Measurements from ENCODE around the gene UNCX. TPM values are rescaled to one million over a fixed set of nuclear protein-coding genes. Genes with fewer than 3 reads are reported as not detected.

UNCX gene
- total and polyA plus RNA-seq, 9 of the 15 experiments (the other 6 are each of a cell fraction or from before 2014, with no cell fraction given), result not detected

GRCh38 chr7:1243964-1244416 is 11.3 kb downstream of the UNCX start (continued):
- TF ChIP-seq RREB1 (CRISPR knock-in tag; IDR thresholded peaks at IDR 0.05), result no peak
- TF ChIP-seq NCOA4 (IDR thresholded peaks at IDR 0.05; ENCODE audit: partially characterized antibody), result no peak
- TF ChIP-seq ID3 (CRISPR knock-in tag; IDR thresholded peaks at IDR 0.05), result no peak
- TF ChIP-seq ID3 (tag; IDR thresholded peaks at IDR 0.05), result no peak
- no peak for TF ChIP-seq ZNF280A (IDR thresholded peaks at IDR 0.05; ENCODE audit: low read depth, partially characterized antibody)
- TF ChIP-seq PCBP1 (IDR thresholded peaks at IDR 0.05; ENCODE audit: low read depth, low read length, poor library complexity, severe bottlenecking), result no peak
- no peak for TF ChIP-seq MYC (IDR thresholded peaks at IDR 0.05; ENCODE audit: low read depth, low read length)
- TF ChIP-seq MYC (CRISPR knock-in tag; IDR thresholded peaks at IDR 0.05; ENCODE audit: borderline replicate concordance, low read depth), result no peak
- TF ChIP-seq ZBTB26 (CRISPR knock-in tag; IDR thresholded peaks at IDR 0.05), result no peak
- no peak for TF ChIP-seq SIN3B (IDR thresholded peaks at IDR 0.05; ENCODE audit: low read depth)
- TF ChIP-seq CCAR2 (IDR thresholded peaks at IDR 0.05; ENCODE audit: low read depth, low read length), result no peak
- TF ChIP-seq NFE2L1 (tag; IDR thresholded peaks at IDR 0.05; ENCODE audit: borderline replicate concordance, low read depth), result no peak
- no peak for TF ChIP-seq PHTF2 (CRISPR knock-in tag; IDR thresholded peaks at IDR 0.05)
- TF ChIP-seq SMAD1 (IDR thresholded peaks at IDR 0.05; ENCODE audit: low read depth, low read length, partially characterized antibody), result no peak
